Trophoblast cell (in vitro differentiated cells and primary cell): ENCODE results near the gene POU2AF1.

ENCODE experiments used
- DNase-seq, 2 donors: peaks; one replicate each; pipeline ENCODE4 v3.0.0-alpha.2; 2016
- H2AFZ ChIP-seq: 2 replicates; pipeline ENCODE4 v1.6.1; 2013; ENCODE audit warnings: low read length, moderate library complexity, mild to moderate bottlenecking; ENCODE audit not compliant: insufficient read depth, poor library complexity
- H2AK5ac ChIP-seq: 2 replicates; pipeline ENCODE4 v1.6.1; 2013; ENCODE audit warnings: mild to moderate bottlenecking, low read length
- H2BK120ac ChIP-seq: 2 replicates; pipeline ENCODE4 v1.6.1; 2013; ENCODE audit warnings: low read length, mild to moderate bottlenecking, moderate library complexity; ENCODE audit not compliant: insufficient read depth, poor library complexity
- H2BK12ac ChIP-seq: 2 replicates; pipeline ENCODE4 v1.6.1; 2013; ENCODE audit warnings: mild to moderate bottlenecking, low read length, moderate library complexity
- H2BK5ac ChIP-seq: 2 replicates; pipeline ENCODE4 v1.6.1; 2013; ENCODE audit warnings: low read length, low read depth, moderate library complexity, mild to moderate bottlenecking; ENCODE audit not compliant: poor library complexity
- H3K14ac ChIP-seq: 2 replicates; pipeline ENCODE4 v1.6.1; 2013; ENCODE audit warnings: mild to moderate bottlenecking, low read length
- H3K18ac ChIP-seq: 2 replicates; pipeline ENCODE4 v1.6.1; 2013; ENCODE audit warnings: mild to moderate bottlenecking, low read length
- H3K23ac ChIP-seq: 2 replicates; pipeline ENCODE4 v1.6.1; 2013; ENCODE audit warnings: low read length
- H3K27ac ChIP-seq: 2 replicates; pipeline ENCODE4 v1.5.1; 2013; ENCODE audit warnings: low read depth, mild to moderate bottlenecking, inconsistent platforms, low read length, moderate library complexity
- H3K27me3 ChIP-seq: 2 replicates; pipeline ENCODE4 v1.6.1; 2013; ENCODE audit warnings: inconsistent platforms, mild to moderate bottlenecking, low read length, moderate library complexity; ENCODE audit not compliant: insufficient read depth
- H3K36me3 ChIP-seq, 2 experiments: 1 replicate in 1 of 2; 2 replicates in 1 of 2; pipeline ENCODE4 v1.6.1; 2013; ENCODE audit warnings: low read length in 2 of 2, mild to moderate bottlenecking in 2 of 2, moderate library complexity in 1 of 2; ENCODE audit not compliant: insufficient read depth in 2 of 2, control insufficient read depth in 1 of 2
- H3K4ac ChIP-seq: 2 replicates; pipeline ENCODE4 v1.6.1; 2013; ENCODE audit warnings: low read depth, mild to moderate bottlenecking, low read length, moderate library complexity
- H3K4me1 ChIP-seq, 2 experiments: 1 replicate in 1 of 2; 2 replicates in 1 of 2; pipeline ENCODE4 v1.6.1; 2013; ENCODE audit warnings: low read length in 2 of 2, mild to moderate bottlenecking in 2 of 2, moderate library complexity in 1 of 2; ENCODE audit not compliant: insufficient read depth in 2 of 2, control insufficient read depth in 1 of 2
- H3K4me2 ChIP-seq: 2 replicates; pipeline ENCODE4 v1.6.1; 2013; ENCODE audit warnings: inconsistent platforms, mild to moderate bottlenecking, low read length, moderate library complexity
- H3K4me3 ChIP-seq: 2 replicates; pipeline ENCODE4 v1.5.1; 2013; ENCODE audit warnings: mild to moderate bottlenecking, low read depth, low read length, inconsistent platforms
- H3K79me1 ChIP-seq: one replicate; pipeline ENCODE4 v1.6.1; 2013; ENCODE audit warnings: low read length
- H3K79me2 ChIP-seq: 2 replicates; pipeline ENCODE4 v1.6.1; 2013; ENCODE audit warnings: low read length, mild to moderate bottlenecking; ENCODE audit not compliant: control insufficient read depth, insufficient read depth, poor library complexity
- H3K9ac ChIP-seq: 2 replicates; pipeline ENCODE4 v1.6.1; 2013; ENCODE audit warnings: mild to moderate bottlenecking, low read length
- H3K9me3 ChIP-seq: 2 replicates; pipeline ENCODE4 v1.6.1; 2013; ENCODE audit warnings: low read depth, mild to moderate bottlenecking, control low read depth, inconsistent platforms, low read length; ENCODE audit not compliant: insufficient read depth
- H4K12ac ChIP-seq: 2 replicates; pipeline ENCODE4 v1.6.1; 2013; ENCODE audit warnings: low read depth, mild to moderate bottlenecking, low read length, moderate library complexity
- H4K8ac ChIP-seq: 2 replicates; pipeline ENCODE4 v1.6.1; 2013; ENCODE audit warnings: low read depth, mild to moderate bottlenecking, low read length, moderate library complexity
- H4K91ac ChIP-seq: one replicate; pipeline ENCODE4 v1.6.1; 2013; ENCODE audit warnings: low read depth, mild to moderate bottlenecking, low read length, moderate library complexity
- WGBS: extraction: QIAGEN DNeasy Blood & Tissue Kit; methylation state at CpG from one replicate; pipeline ENCODE4 v1.1.7; 2013; ENCODE audit warnings: missing lambda C conversion rate; ENCODE audit not compliant: insufficient read length, insufficient coverage; ENCODE audit errors: extremely low coverage; 5-methylcytosine and 5-hydroxymethylcytosine counted together

The POU2AF1 gene

GRCh38 chr11:111339758-111340388, 39.2 kb downstream of the POU2AF1 start:
- Histone ChIP-seq H2AFZ (no peak overlapping the region), H4K8ac (no peak overlapping the region), H4K91ac (no peak overlapping the region), H3K4me3 (no peak overlapping the region), H3K27me3 (no peaks in the 10 kb centered on the region), H3K4me2 (no peak overlapping the region), H3K79me1 (peaks cover 9% of the 10 kb centered on the region), H3K79me2 (no peaks in the 10 kb centered on the region), H3K9ac (no peak overlapping the region), H3K23ac (no peak overlapping the region), H4K12ac (no peak overlapping the region), H3K27ac (no peak overlapping the region), H3K18ac (no peak overlapping the region), H2BK12ac (no peak overlapping the region), H3K4ac (no peak overlapping the region), H2BK120ac (no peak overlapping the region), H3K9me3 (no peaks in the 10 kb centered on the region), H3K36me3 (no peaks in the 10 kb centered on the region), H3K4me1 (peaks cover 19% of the 10 kb centered on the region in 2 experiments), H3K14ac (no peak overlapping the region), H2BK5ac (no peak overlapping the region), H2AK5ac (no peak overlapping the region)
- no peak for DNase-seq

DNA sequence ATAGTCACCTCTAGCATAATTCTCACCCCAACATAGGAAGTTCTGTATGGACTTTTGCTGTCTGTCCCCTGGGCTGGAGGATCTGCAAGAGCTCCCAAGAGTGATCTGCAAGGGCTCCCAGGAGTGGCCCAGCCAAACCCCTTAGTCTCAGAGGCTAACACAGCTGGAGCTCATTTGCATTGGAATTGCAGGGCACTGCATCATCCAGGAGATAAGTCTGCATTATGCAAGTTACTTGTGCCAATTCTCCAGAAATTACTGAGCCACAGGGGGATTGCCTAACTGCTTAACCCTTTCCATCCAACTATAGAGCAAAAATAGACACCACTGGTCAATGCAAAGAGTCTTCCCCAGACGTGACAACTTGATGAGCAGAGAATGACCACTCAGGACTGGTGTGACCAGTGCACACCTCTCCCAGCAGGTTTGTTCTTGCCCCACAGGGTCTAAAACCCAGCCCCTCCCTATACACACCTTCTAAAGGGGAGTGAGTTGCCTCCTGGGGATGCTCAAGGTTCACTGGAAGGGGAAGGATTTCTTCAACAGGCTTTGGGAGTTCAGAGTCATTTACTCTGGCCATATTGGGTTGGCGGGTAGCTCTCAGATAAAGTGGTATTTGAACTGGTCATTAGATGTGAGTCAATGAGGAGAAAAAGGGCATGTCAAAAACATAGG, 42.4 kb downstream of the POU2AF1 start:
- H3K23ac ChIP-seq: no peak overlapping the region
- no peak overlapping the region for H3K14ac ChIP-seq
- no peak overlapping the region for H3K27ac ChIP-seq
- H4K91ac ChIP-seq: no peak overlapping the region
- H2AFZ ChIP-seq: no peak overlapping the region
- no peaks in the 10 kb centered on the region for H3K79me2 ChIP-seq
- no peak overlapping the region for H4K12ac ChIP-seq
- H3K18ac ChIP-seq: no peak overlapping the region
- H3K4me3 ChIP-seq: no peak overlapping the region
- H3K4me2 ChIP-seq: no peak overlapping the region
- H3K4ac ChIP-seq: no peak overlapping the region
- H3K9me3 ChIP-seq: no peaks in the 10 kb centered on the region
- WGBS: no CpG with 5 or more reads among the region's 2 CpGs
- H2BK5ac ChIP-seq: peak overlapping the region; percentile 5
- DNase-seq: peak; percentile 11 to 57
- no peak overlapping the region for H3K9ac ChIP-seq
- H3K36me3 ChIP-seq: no peaks in the 10 kb centered on the region
- peaks cover 28 to 29% of the 10 kb centered on the region in 2 experiments for H3K4me1 ChIP-seq
- no peak overlapping the region for H4K8ac ChIP-seq
- H2BK12ac ChIP-seq: peak overlapping the region; percentile 21
- H3K27me3 ChIP-seq: no peaks in the 10 kb centered on the region
- no peak overlapping the region for H2AK5ac ChIP-seq
- peaks cover 15% of the 10 kb centered on the region for H3K79me1 ChIP-seq
- peak overlapping the region; percentile 35 for H2BK120ac ChIP-seq

DNA sequence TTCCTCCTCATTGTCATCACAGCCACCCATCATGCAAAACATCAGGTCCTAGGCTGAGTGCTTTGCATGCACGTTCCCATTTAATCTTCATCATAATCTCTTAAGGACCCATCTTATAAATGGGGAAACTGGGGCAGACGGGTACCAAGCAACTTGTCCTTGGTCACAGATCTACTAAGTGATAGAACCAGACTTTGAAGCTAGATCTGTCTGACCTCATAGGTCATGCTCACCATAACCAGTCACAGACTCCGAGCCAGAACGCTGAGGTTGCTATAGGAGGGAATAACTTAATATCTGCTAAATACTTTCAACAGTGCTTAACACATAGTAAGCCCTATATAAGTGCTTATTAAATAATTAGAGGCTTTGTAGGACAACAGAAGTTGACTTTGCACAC, 43.0 kb downstream of the POU2AF1 start:
- H2AK5ac ChIP-seq: no peak overlapping the region
- H3K27ac ChIP-seq: peak overlapping the region; percentile 72
- H4K8ac ChIP-seq: no peak overlapping the region
- H3K36me3 ChIP-seq: no peaks in the 10 kb centered on the region
- H2AFZ ChIP-seq: no peak overlapping the region
- H2BK12ac ChIP-seq: peak overlapping the region; percentile 5
- H2BK120ac ChIP-seq: peak overlapping the region; percentile 35
- DNase-seq: no peak
- no peak overlapping the region for H3K4me3 ChIP-seq
- no CpG with 5 or more reads among the region's 4 CpGs for WGBS
- no peaks in the 10 kb centered on the region for H3K27me3 ChIP-seq
- H2BK5ac ChIP-seq: peak overlapping the region; percentile 23
- no peak overlapping the region for H3K4ac ChIP-seq
- no peaks in the 10 kb centered on the region for H3K9me3 ChIP-seq
- no peak overlapping the region for H3K9ac ChIP-seq
- H3K4me1 ChIP-seq: peaks cover 28 to 31% of the 10 kb centered on the region in 2 experiments
- H3K18ac ChIP-seq: no peak overlapping the region
- no peak overlapping the region for H3K23ac ChIP-seq
- H3K14ac ChIP-seq: no peak overlapping the region
- H3K79me1 ChIP-seq: peaks cover 18% of the 10 kb centered on the region
- no peak overlapping the region for H4K12ac ChIP-seq
- H4K91ac ChIP-seq: no peak overlapping the region
- no peaks in the 10 kb centered on the region for H3K79me2 ChIP-seq
- peak overlapping the region; percentile 21 for H3K4me2 ChIP-seq

DNA sequence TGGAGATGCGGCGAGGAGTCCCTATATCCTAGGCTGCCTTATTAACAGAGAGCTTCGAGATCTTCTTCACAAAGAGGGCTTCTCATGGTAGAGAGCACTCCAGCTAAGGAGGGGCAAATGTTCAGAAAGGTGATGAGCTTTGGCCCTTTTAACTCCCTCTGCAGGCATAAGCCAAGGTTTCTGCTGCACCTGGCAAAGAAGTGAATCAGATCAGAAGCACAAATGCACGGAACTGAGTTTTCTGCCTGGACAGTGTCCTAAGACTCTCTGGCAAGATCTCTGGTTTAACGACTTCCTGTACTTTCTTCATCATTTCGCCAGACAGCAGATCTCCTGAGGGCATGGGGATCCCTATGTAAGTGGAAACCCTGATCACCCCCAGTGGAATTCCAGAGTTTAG, 43.5 kb downstream of the POU2AF1 start:
- Histone ChIP-seq H2AK5ac (no peak overlapping the region), H3K4ac (no peak overlapping the region), H4K91ac (peak overlapping the region; percentile 77)

More for the DNA sequence above, 43.5 kb downstream of the POU2AF1 start:
- H3K4me3 ChIP-seq: no peak overlapping the region
- WGBS: no CpG with 5 or more reads among the region's 6 CpGs
- H3K4me1 ChIP-seq: peaks cover 28 to 33% of the 10 kb centered on the region in 2 experiments
- H3K79me1 ChIP-seq: peaks cover 18% of the 10 kb centered on the region
- no peaks in the 10 kb centered on the region for H3K36me3 ChIP-seq
- H3K18ac ChIP-seq: peak overlapping the region; percentile 33
- no peaks in the 10 kb centered on the region for H3K79me2 ChIP-seq
- H4K8ac ChIP-seq: peak overlapping the region; percentile 49
- H3K4me2 ChIP-seq: peak overlapping the region; percentile 21
- H2BK5ac ChIP-seq: peak overlapping the region; percentile 34
- no peaks in the 10 kb centered on the region for H3K27me3 ChIP-seq
- H3K14ac ChIP-seq: peak overlapping the region; percentile 55
- H3K27ac ChIP-seq: peak overlapping the region; percentile 87
- peak overlapping the region; percentile 37 for H2BK12ac ChIP-seq
- no peak overlapping the region for H4K12ac ChIP-seq
- no peak overlapping the region for H2AFZ ChIP-seq
- H3K9me3 ChIP-seq: no peaks in the 10 kb centered on the region
- no peak for DNase-seq
- H3K9ac ChIP-seq: no peak overlapping the region
- H2BK120ac ChIP-seq: peak overlapping the region; percentile 77
- H3K23ac ChIP-seq: no peak overlapping the region
